CD8-positive, alpha-beta memory T cell (primary cell): ENCODE data around the gene PSMG2. TPM values are rescaled to one million over a fixed set of nuclear protein-coding genes. Genes with fewer than 3 reads are reported as not detected.
A peak's percentile ranks its signal among the peaks of the same experiment; 100 is the strongest.

Source experiments
- CTCF ChIA-PET: fragments of 350-600 bp; sonication (Branson Sonifier 250); formaldehyde crosslinking; loops from one replicate; lab custom pipeline; 2021; ENCODE audit warnings: antibody characterized with exemption; lab: Charles Lee
- POLR2A ChIA-PET: fragments of 350-600 bp; sonication (Branson Sonifier 250); formaldehyde crosslinking; loops from one replicate; lab custom pipeline; 2021; ENCODE audit warnings: antibody characterized with exemption; lab: Charles Lee
- DNase-seq, 5 donors: peaks; one replicate each; pipeline versions ENCODE4 v3.0.0 to v3.0.0-alpha.2; 2020 to 2022; ENCODE audit warnings: mixed read lengths in 1 of 5
- H3K27ac ChIP-seq: one replicate; pipeline ENCODE4 v1.7.0; 2013; ENCODE audit warnings: low read depth, mild to moderate bottlenecking, low read length, moderate library complexity
- H3K27me3 ChIP-seq: 2 replicates; pipeline ENCODE4 v1.7.0; 2013; ENCODE audit warnings: low read length, mild to moderate bottlenecking; ENCODE audit not compliant: insufficient read depth, poor library complexity, severe bottlenecking
- H3K36me3 ChIP-seq: 2 replicates; pipeline ENCODE4 v1.7.0; 2013; ENCODE audit warnings: mild to moderate bottlenecking, low read length, moderate library complexity; ENCODE audit not compliant: insufficient read depth
- H3K4me1 ChIP-seq: 2 replicates; pipeline ENCODE4 v1.7.0; 2013; ENCODE audit warnings: mild to moderate bottlenecking, low read length, moderate library complexity; ENCODE audit not compliant: insufficient read depth
- H3K4me3 ChIP-seq: 2 replicates; pipeline ENCODE4 v1.7.0; 2013; ENCODE audit warnings: mild to moderate bottlenecking, low read length
- H3K9me3 ChIP-seq: 2 replicates; pipeline ENCODE4 v1.7.0; 2013; ENCODE audit warnings: mild to moderate bottlenecking, low read length
- H3K27ac Mint-ChIP-seq, 8 donors: one replicate each; pipeline ENCODE4 v1.8.0; 2020 to 2021; ENCODE audit warnings: mixed read lengths in 8 of 8, mild to moderate bottlenecking in 6 of 8, inconsistent platforms in 3 of 8, moderate library complexity in 3 of 8
- H3K27me3 Mint-ChIP-seq, 2 donors: one replicate each; pipeline ENCODE4 v1.8.0; 2020 to 2021; ENCODE audit warnings: mixed read lengths in 2 of 2, mild to moderate bottlenecking in 1 of 2, moderate library complexity in 1 of 2
- H3K36me3 Mint-ChIP-seq, 3 donors: one replicate each; pipeline ENCODE4 v1.8.0; 2020 to 2021; ENCODE audit warnings: mixed read lengths in 3 of 3, inconsistent platforms in 1 of 3, mild to moderate bottlenecking in 1 of 3
- H3K4me1 Mint-ChIP-seq, 3 donors: one replicate each; pipeline ENCODE4 v1.8.0; 2020 to 2021; ENCODE audit warnings: mixed read lengths in 3 of 3, inconsistent platforms in 1 of 3, mild to moderate bottlenecking in 1 of 3
- H3K4me3 Mint-ChIP-seq, 7 donors: one replicate each; pipeline ENCODE4 v1.8.0; 2020 to 2021; ENCODE audit warnings: mixed read lengths in 7 of 7, mild to moderate bottlenecking in 6 of 7, moderate library complexity in 4 of 7, inconsistent platforms in 2 of 7
- H3K9me3 Mint-ChIP-seq, 5 donors: one replicate each; pipeline ENCODE4 v1.8.0; 2020 to 2022; ENCODE audit warnings: mixed read lengths in 5 of 5, mild to moderate bottlenecking in 3 of 5, moderate library complexity in 2 of 5, inconsistent platforms in 1 of 5
- polyA plus RNA-seq: library from polyadenylated mRNA; unstranded; fragments of 300-500 nt; fragmentation: Illumina TruSeq; gene quantifications from one replicate; pipeline ENCODE4 v1.2.3, GENCODE V29; 2021
- total RNA-seq, 2 experiments: library from RNA; stranded (reverse); gene quantifications; one replicate each; pipeline ENCODE4 v1.2.3, GENCODE V29; 2021

Gene PSMG2
- total and polyA plus RNA-seq, 3 experiments from 2014 or later, result 107 to 125 (median 116) TPM

DNA sequence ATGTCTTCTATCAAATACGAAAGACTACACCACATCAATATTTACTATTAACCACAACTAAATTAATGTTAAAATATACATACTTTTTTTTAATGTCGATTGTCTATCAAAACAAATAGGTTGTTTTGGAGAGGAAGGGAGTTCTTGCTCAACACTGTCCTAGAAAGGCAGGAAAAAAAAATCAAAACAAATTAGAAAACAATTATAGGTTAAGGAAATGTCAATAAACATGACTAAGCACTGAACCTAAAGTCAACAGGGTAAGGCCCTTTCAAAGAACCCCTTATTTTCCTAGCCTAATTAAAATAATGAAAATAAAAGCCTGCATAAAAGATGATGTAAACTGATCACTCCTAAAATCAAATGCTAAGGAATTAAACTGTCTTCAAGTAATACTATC lies 3.1 kb upstream of the PSMG2 start:
- Histone ChIP-seq H3K36me3 (peaks cover 3% of the 10 kb centered on the region), H3K9me3 (no peaks in the 10 kb centered on the region), H3K4me1 (peaks cover 29% of the 10 kb centered on the region), H3K27me3 (no peaks in the 10 kb centered on the region), H3K27ac (no peak overlapping the region), H3K4me3 (no peak overlapping the region)
- ChIA-PET POLR2A (no interaction called here), CTCF (no interaction called here)
- DNase-seq, result no peak
- Mint-ChIP-seq H3K27ac (peak overlapping the region in 1 of 8 donors; percentile 90), H3K27me3 (no peaks in the 10 kb centered on the region), H3K4me3 (no peak overlapping the region), H3K9me3 (no peaks in the 10 kb centered on the region), H3K4me1 (peaks cover 32 to 41% (median 40%) of the 10 kb centered on the region in 3 donors), H3K36me3 (peaks cover 0 to 44% (median 9%) of the 10 kb centered on the region in 3 donors)

DNA sequence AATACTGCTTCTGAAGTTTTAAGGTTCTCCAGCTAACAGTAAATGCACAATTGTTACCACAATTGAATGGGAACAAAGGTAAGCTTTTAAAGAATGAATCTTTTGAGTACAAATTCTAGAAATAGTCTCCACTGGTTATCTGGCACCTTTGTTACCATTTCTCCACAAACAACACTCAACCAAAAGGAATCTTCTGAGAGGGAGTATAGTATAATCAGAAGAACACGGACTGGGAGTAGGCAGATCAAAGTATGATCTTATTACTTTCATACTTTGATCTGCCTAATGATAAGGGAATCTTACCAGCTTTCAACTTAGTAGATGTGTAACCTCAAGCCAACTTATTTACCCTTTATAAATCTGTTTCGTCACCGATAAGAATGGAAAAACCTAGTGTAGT lies 1.7 kb upstream of the PSMG2 start:
- peaks cover 40 to 54% (median 52%) of the 10 kb centered on the region in 3 donors for H3K4me1 Mint-ChIP-seq
- CTCF ChIA-PET, result interaction anchor here (0.9 to 2.2 kb wide), 3 partner anchors 26 to 324 kb away, joined by 4 to 5 read pairs (median 4); partner anchors contain the start of gene AFG3L2
- peaks cover 0 to 44% (median 7%) of the 10 kb centered on the region in 3 donors for H3K36me3 Mint-ChIP-seq
- no peaks in the 10 kb centered on the region for H3K9me3 Mint-ChIP-seq
- peak overlapping the region; percentile 91 to 99 (median 96) for H3K4me3 Mint-ChIP-seq
- Histone ChIP-seq H3K27me3 (no peaks in the 10 kb centered on the region), H3K4me1 (peaks cover 42% of the 10 kb centered on the region), H3K4me3 (peak overlapping the region; percentile 87), H3K9me3 (no peaks in the 10 kb centered on the region), H3K36me3 (peaks cover 3% of the 10 kb centered on the region), H3K27ac (no peak overlapping the region)
- no peak for DNase-seq
- POLR2A ChIA-PET, result no interaction called here
- peak overlapping the region; percentile 90 to 100 (median 98) for H3K27ac Mint-ChIP-seq
- no peaks in the 10 kb centered on the region for H3K27me3 Mint-ChIP-seq

DNA sequence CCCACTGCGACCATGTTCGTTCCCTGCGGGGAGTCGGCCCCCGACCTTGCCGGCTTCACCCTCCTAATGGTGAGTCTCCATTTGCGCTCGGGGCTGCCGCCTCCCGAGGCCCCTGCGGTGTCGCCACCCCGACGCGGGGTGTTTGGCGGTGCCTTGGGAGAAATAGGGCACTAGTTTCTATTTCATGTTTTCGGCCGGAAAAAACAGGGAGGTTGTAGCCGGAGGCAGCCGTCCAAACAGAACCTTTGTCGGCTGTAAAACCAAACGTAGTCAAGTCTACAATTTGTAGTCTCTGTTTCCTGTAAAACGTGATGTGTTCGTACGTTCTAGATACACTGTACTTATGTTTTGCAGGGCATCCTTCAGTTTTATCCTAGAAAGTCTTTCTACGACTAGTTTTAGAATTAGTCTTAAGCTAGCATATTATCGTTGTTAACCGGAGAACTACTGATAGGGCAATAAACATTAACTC lies 290 bp downstream of the PSMG2 start:
- H3K27ac ChIP-seq, result peak overlapping the region; percentile 84
- POLR2A ChIA-PET, result interaction anchor here (0.6 to 1.7 kb wide), 7 partner anchors 20 to 326 kb away, joined by 3 to 10 read pairs (median 3); partner anchors contain the start of genes AFG3L2, CEP192, PRELID3A and SEH1L
- H3K4me1 ChIP-seq, result peaks cover 42% of the 10 kb centered on the region
- H3K27ac Mint-ChIP-seq, result peak overlapping the region; percentile 90 to 100 (median 98)
- DNase-seq, result no peak
- peaks cover 0 to 56% (median 11%) of the 10 kb centered on the region in 3 donors for H3K36me3 Mint-ChIP-seq
- peaks cover 46 to 61% (median 60%) of the 10 kb centered on the region in 3 donors for H3K4me1 Mint-ChIP-seq
- peak overlapping the region; percentile 87 for H3K4me3 ChIP-seq
- H3K36me3 ChIP-seq, result peaks cover 13% of the 10 kb centered on the region
- no peaks in the 10 kb centered on the region for H3K9me3 Mint-ChIP-seq
- H3K27me3 Mint-ChIP-seq, result no peaks in the 10 kb centered on the region
- H3K27me3 ChIP-seq, result no peaks in the 10 kb centered on the region
- H3K9me3 ChIP-seq, result no peaks in the 10 kb centered on the region
- peak overlapping the region; percentile 91 to 99 (median 96) for H3K4me3 Mint-ChIP-seq
- CTCF ChIA-PET, result interaction anchor here (1.3 to 2.2 kb wide), 5 partner anchors 11 to 326 kb away, joined by 3 to 9 read pairs (median 5); partner anchors contain the start of gene AFG3L2

DNA sequence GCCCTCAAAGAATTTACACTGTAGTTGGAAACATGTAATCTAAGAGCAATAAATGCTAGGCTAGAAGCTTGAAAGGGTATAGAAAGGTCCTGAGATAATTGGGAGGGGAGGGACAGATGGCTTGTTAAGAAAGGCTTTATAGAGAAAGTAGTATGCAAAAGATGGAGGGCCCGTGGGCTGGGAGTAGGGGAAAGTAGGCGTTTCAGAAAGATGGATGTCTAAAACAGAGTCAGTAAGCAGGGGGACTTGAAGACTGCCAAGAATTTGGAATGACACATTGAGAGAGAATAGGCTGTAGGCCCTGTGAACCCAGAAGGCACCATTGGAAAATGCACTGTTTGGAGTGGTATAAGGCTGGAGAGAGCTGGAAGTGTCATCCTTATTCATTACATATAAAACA lies 822 bp downstream of the PSMG2 start:
- ChIA-PET POLR2A (interaction anchor here (0.6 to 1.7 kb wide), 2 partner anchors 158 to 326 kb away, joined by 3 to 10 read pairs; partner anchors contain the start of gene AFG3L2), CTCF (interaction anchor here (1.8 to 2.0 kb wide), 2 partner anchors 23 to 231 kb away, joined by 4 to 9 read pairs; no protein-coding TSS in a partner anchor)
- Mint-ChIP-seq H3K27ac (peak overlapping the region; percentile 90 to 100 (median 98)), H3K36me3 (peaks cover 0 to 56% (median 9%) of the 10 kb centered on the region in 3 donors), H3K4me3 (peak overlapping the region; percentile 91 to 99 (median 96)), H3K9me3 (no peaks in the 10 kb centered on the region), H3K4me1 (peaks cover 46 to 60% (median 58%) of the 10 kb centered on the region in 3 donors), H3K27me3 (no peaks in the 10 kb centered on the region)
- Histone ChIP-seq H3K27me3 (no peaks in the 10 kb centered on the region), H3K9me3 (no peaks in the 10 kb centered on the region), H3K36me3 (peaks cover 11% of the 10 kb centered on the region), H3K27ac (peak overlapping the region; percentile 84), H3K4me1 (peaks cover 42% of the 10 kb centered on the region), H3K4me3 (peak overlapping the region; percentile 87)
- no peak for DNase-seq

DNA sequence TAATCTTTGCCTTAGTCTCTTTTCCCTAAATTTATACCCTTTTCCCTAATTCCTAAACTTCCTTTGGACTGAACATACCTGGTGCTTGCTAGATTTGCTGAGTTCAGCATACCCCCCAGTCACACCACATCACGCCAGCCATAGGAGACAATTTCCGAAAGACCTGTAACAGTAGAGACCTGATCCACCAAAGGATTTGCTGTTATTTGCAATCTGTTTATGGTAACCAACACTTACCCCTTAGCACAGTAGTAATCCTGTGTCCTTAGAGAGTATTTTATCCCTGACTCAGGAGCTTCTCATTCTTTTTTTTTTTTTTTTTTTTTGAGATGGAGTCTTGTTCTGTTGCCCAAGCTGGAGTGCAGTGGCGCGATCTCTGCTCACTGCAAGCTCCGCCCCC lies 8.6 kb downstream of the PSMG2 start:
- Mint-ChIP-seq H3K9me3 (no peaks in the 10 kb centered on the region), H3K27ac (peak overlapping the region in 2 of 8 donors; percentile 22 to 74), H3K27me3 (no peaks in the 10 kb centered on the region), H3K4me1 (peaks cover 6 to 21% (median 11%) of the 10 kb centered on the region in 3 donors), H3K4me3 (no peak overlapping the region), H3K36me3 (peaks cover 4 to 78% (median 18%) of the 10 kb centered on the region in 3 donors)
- POLR2A ChIA-PET, result interaction anchor here (0.7 kb wide), 1 partner anchor 12 kb away, joined by 3 read pairs; no protein-coding TSS in a partner anchor
- no peaks in the 10 kb centered on the region for H3K27me3 ChIP-seq
- CTCF ChIA-PET, result interaction anchor here (1.1 to 1.2 kb wide), 2 partner anchors 16 to 237 kb away, joined by 3 read pairs; partner anchors contain the start of gene SEH1L
- DNase-seq, result no peak
- no peaks in the 10 kb centered on the region for H3K9me3 ChIP-seq
- no peaks in the 10 kb centered on the region for H3K4me1 ChIP-seq
- peaks cover 23% of the 10 kb centered on the region for H3K36me3 ChIP-seq
- no peak overlapping the region for H3K27ac ChIP-seq
- H3K4me3 ChIP-seq, result no peak overlapping the region

DNA sequence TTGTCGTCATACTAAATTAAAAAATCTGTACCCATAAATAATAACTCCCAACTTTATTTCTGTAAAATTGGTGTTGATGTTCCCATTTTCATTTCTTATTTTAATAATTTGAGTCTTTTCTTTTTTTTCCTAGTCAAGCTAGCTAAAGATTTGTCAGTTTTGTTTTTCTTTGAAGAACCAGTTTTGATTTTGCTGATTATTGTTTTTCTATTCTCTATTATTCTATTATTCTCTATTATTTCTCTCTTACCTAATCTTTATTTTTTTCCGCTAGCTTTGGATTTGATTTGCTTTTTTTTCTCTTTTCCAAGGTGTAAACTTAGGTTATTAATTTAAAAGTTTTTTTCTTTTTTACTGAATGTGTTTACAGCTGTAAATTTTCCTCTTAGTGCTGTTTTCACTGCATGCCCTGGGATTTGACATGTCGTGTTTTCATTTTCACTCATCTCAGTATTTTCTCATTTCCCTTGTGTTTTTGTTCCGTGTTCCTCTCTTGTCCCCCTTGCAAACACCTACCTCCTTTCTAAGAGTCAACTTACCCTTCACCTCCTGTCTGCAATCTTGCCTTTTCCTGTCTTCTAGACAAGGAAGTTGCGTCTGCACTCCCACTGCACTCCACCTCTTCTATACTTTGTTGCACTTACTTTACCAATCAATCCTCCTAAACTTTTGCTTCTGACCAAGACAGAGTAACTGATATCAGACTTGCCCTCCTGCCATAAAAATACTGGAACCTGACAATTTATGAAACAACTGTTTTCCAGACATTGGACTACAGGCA lies 18.8 kb downstream of the PSMG2 start:
- Mint-ChIP-seq H3K36me3 (peaks cover 4 to 84% (median 18%) of the 10 kb centered on the region in 3 donors), H3K4me1 (peaks cover 0 to 5% (median 3%) of the 10 kb centered on the region in 3 donors), H3K9me3 (no peaks in the 10 kb centered on the region), H3K27me3 (no peaks in the 10 kb centered on the region), H3K4me3 (no peak overlapping the region), H3K27ac (peak overlapping the region in 4 of 8 donors; percentile 43 to 92 (median 72))
- no peaks in the 10 kb centered on the region for H3K27me3 ChIP-seq
- CTCF ChIA-PET, result interaction anchor here (1.1 to 11.6 kb wide), 4 partner anchors 171 to 214 kb away, joined by 3 to 122 read pairs (median 19); no protein-coding TSS in a partner anchor
- no peak overlapping the region for H3K4me3 ChIP-seq
- no peak for DNase-seq
- peaks cover 45% of the 10 kb centered on the region for H3K36me3 ChIP-seq
- no peak overlapping the region for H3K27ac ChIP-seq
- POLR2A ChIA-PET, result no interaction called here
- no peaks in the 10 kb centered on the region for H3K9me3 ChIP-seq
- no peaks in the 10 kb centered on the region for H3K4me1 ChIP-seq

DNA sequence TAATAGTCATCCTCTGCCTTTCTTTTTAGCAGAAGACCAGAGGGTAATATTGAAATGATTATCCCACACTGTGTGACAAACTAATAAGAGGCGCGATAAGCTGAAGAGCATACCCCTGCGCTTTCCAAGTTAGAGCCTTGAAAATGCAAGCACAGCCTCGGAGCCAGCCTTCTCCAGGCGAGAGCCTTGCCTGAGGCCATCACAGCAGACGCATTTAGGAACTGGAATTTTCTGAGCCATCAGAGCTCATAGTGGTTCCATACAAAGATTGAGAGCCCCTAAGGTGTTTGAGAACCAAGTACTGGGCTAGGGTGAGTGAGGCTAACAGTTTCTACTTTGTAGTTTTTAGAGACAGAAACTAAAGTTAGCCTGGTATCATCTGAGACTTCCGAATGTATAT lies 19.9 kb downstream of the PSMG2 start:
- Histone ChIP-seq H3K4me3 (no peak overlapping the region), H3K4me1 (no peaks in the 10 kb centered on the region), H3K9me3 (no peaks in the 10 kb centered on the region), H3K27ac (no peak overlapping the region), H3K27me3 (no peaks in the 10 kb centered on the region), H3K36me3 (peaks cover 45% of the 10 kb centered on the region)
- DNase-seq, result no peak
- Mint-ChIP-seq H3K4me1 (peaks cover 0 to 5% (median 3%) of the 10 kb centered on the region in 3 donors), H3K27me3 (no peaks in the 10 kb centered on the region), H3K36me3 (peaks cover 4 to 81% (median 14%) of the 10 kb centered on the region in 3 donors), H3K4me3 (no peak overlapping the region), H3K9me3 (no peaks in the 10 kb centered on the region), H3K27ac (no peak overlapping the region)
- ChIA-PET CTCF (interaction anchor here (1.1 to 11.6 kb wide), 4 partner anchors 170 to 213 kb away, joined by 3 to 122 read pairs (median 19); no protein-coding TSS in a partner anchor), POLR2A (interaction anchor here (0.6 kb wide), 1 partner anchor 11 kb away, joined by 3 read pairs; no protein-coding TSS in a partner anchor)
